ENCODE measurements around the gene MCM6. TPM values are rescaled to one million over a fixed set of nuclear protein-coding genes. Genes with fewer than 3 reads are reported as not detected.

Gene MCM6
- total RNA-seq, 1 experiment from 2014 or later: 13.5 TPM

- Mint-ChIP-seq H3K9me3 (ENCODE audit: unreplicated experiment) (no peaks in the 10 kb centered on the region), H3K4me3 (ENCODE audit: unreplicated experiment) (no peak overlapping the region), H3K36me3 (ENCODE audit: insufficient read depth, unreplicated experiment) (peaks cover 57% of the 10 kb centered on the region), H3K27me3 (ENCODE audit: insufficient read depth, unreplicated experiment) (no peaks in the 10 kb centered on the region), H3K4me1 (ENCODE audit: insufficient read depth, unreplicated experiment) (no peaks in the 10 kb centered on the region), H3K27ac (ENCODE audit: low read depth, unreplicated experiment) (peak overlapping the region; percentile 16)
- no peak for TF ChIP-seq CTCF (IDR thresholded peaks at IDR 0.05; ENCODE audit: unreplicated experiment)
- ChIA-PET CTCF (interaction anchor here (0.8 to 2.1 kb wide), 4 partner anchors 8 to 912 kb away, joined by 3 to 4 read pairs (median 4); no protein-coding TSS in a partner anchor), POLR2A (interaction anchor here (1.2 kb wide), 1 partner anchor 27 kb away, joined by 3 read pairs; no protein-coding TSS in a partner anchor)
- intact Hi-C loops (cut with micrococcal nuclease): no loop called here
- BruUV-seq (replicated peaks): no TSS peak
- no peak for DNase-seq (ENCODE audit: unreplicated experiment)
These were observed 27.4 kb upstream of the MCM6 start for GRCh38 chr2:135903650-135904049.

DNA sequence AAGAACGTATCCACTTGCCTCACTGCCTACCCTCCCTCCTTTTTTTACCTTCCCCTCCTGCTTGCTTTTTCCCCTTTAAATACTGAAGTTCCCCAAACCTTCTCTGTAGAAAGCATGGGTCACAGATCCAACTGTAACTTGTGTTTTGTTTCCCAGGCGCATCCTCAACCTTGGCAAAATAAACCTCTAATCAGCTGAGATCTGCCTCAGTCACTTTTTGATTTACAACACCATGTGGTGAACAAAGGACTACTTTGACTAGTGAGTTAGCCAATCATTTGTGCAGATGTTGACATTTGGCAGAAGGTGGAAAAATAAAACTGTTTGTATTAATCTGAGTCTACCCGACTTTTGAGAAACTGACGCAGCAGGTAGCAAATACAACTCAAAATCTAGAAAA, 23.3 kb upstream of the MCM6 start:
- Mint-ChIP-seq H3K9me3 (ENCODE audit: unreplicated experiment) (no peaks in the 10 kb centered on the region), H3K4me1 (ENCODE audit: insufficient read depth, unreplicated experiment) (no peaks in the 10 kb centered on the region), H3K36me3 (ENCODE audit: insufficient read depth, unreplicated experiment) (peaks cover 24% of the 10 kb centered on the region), H3K4me3 (ENCODE audit: unreplicated experiment) (no peak overlapping the region), H3K27me3 (ENCODE audit: insufficient read depth, unreplicated experiment) (no peaks in the 10 kb centered on the region), H3K27ac (ENCODE audit: low read depth, unreplicated experiment) (no peak overlapping the region)
- CTCF ChIA-PET: no interaction called here
- no peak for DNase-seq (ENCODE audit: unreplicated experiment)
- intact Hi-C loops (cut with micrococcal nuclease): no loop called here
- POLR2A ChIA-PET: no interaction called here
- BruUV-seq (replicated peaks): no TSS peak
- TF ChIP-seq CTCF (IDR thresholded peaks at IDR 0.05; ENCODE audit: unreplicated experiment): no peak

DNA sequence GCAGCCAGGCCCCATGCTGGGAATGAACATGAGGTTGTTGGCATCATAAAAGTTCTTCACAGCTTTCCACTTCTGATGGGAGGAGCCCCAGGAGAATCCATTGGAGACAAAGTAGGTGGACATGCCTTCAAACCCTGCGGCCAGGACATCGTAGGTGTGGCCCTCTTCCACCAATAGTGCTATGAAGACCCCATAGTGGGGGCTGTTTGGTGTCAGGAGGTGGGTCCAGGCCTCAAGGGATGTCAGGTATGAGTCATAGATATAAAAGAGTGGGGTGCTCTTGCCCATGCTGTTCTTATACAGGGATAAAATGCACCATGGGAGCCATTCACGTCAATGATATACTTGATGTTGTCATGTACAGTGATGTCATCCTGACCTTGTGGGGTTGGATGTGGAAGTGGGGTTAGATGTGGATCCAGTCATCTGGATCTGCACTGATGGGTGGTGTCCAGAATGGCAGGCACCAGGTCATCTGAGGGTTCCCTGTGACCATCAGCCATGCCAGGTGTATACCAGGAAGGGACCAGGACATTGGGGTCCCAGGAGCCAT, 22.1 kb upstream of the MCM6 start:
- Mint-ChIP-seq H3K4me3 (ENCODE audit: unreplicated experiment) (no peak overlapping the region), H3K36me3 (ENCODE audit: insufficient read depth, unreplicated experiment) (peaks cover 19% of the 10 kb centered on the region), H3K27me3 (ENCODE audit: insufficient read depth, unreplicated experiment) (no peaks in the 10 kb centered on the region), H3K9me3 (ENCODE audit: unreplicated experiment) (no peaks in the 10 kb centered on the region), H3K4me1 (ENCODE audit: insufficient read depth, unreplicated experiment) (no peaks in the 10 kb centered on the region), H3K27ac (ENCODE audit: low read depth, unreplicated experiment) (no peak overlapping the region)
- POLR2A ChIA-PET: no interaction called here
- intact Hi-C loops (cut with micrococcal nuclease): no loop called here
- no peak for DNase-seq (ENCODE audit: unreplicated experiment)
- CTCF ChIA-PET: interaction anchor here (0.7 to 1.7 kb wide), 3 partner anchors 14 to 16 kb away, joined by 3 to 9 read pairs (median 8); no protein-coding TSS in a partner anchor
- TF ChIP-seq CTCF (IDR thresholded peaks at IDR 0.05; ENCODE audit: unreplicated experiment): no peak
- BruUV-seq (replicated peaks): no TSS peak

GRCh38 chr2:135894930-135895329, 18.7 kb upstream of the MCM6 start:
- ChIA-PET POLR2A (interaction anchor here (0.8 kb wide), 1 partner anchor 11 kb away, joined by 3 read pairs; no protein-coding TSS in a partner anchor), CTCF (interaction anchor here (0.9 to 1.5 kb wide), 3 partner anchors 19 to 490 kb away, joined by 3 to 7 read pairs (median 3); no protein-coding TSS in a partner anchor)
- no peak for TF ChIP-seq CTCF (IDR thresholded peaks at IDR 0.05; ENCODE audit: unreplicated experiment)
- peaks cover 5% of the 10 kb centered on the region for H3K36me3 Mint-ChIP-seq (ENCODE audit: insufficient read depth, unreplicated experiment)
- DNase-seq (ENCODE audit: unreplicated experiment): no peak
- no peak overlapping the region for H3K4me3 Mint-ChIP-seq (ENCODE audit: unreplicated experiment)
- H3K9me3 Mint-ChIP-seq (ENCODE audit: unreplicated experiment): no peaks in the 10 kb centered on the region
- no peak overlapping the region for H3K27ac Mint-ChIP-seq (ENCODE audit: low read depth, unreplicated experiment)
- intact Hi-C loops (cut with micrococcal nuclease): no loop called here
- BruUV-seq (replicated peaks): no TSS peak
- H3K27me3 Mint-ChIP-seq (ENCODE audit: insufficient read depth, unreplicated experiment): no peaks in the 10 kb centered on the region
- no peaks in the 10 kb centered on the region for H3K4me1 Mint-ChIP-seq (ENCODE audit: insufficient read depth, unreplicated experiment)

Data from MCF 10A (cell line).